Subcutaneous abdominal adipose tissue (tissue), 5 donors: ENCODE measurements around the gene FKBP1A.

Source experiments
- H3K27ac ChIP-seq: one replicate; pipeline ENCODE4 v1.7.0; 2013; ENCODE audit warnings: low read depth, mild to moderate bottlenecking, inconsistent platforms, low read length, moderate library complexity
- H3K27me3 ChIP-seq, 5 donors: one replicate each; pipeline ENCODE4 v1.7.0; 2013; ENCODE audit warnings: low read length in 5 of 5, inconsistent platforms in 1 of 5; ENCODE audit not compliant: control insufficient read depth in 5 of 5, insufficient read depth in 4 of 5
- H3K36me3 ChIP-seq, 5 donors: one replicate each; pipeline ENCODE4 v1.7.0; 2013; ENCODE audit warnings: low read length in 5 of 5; ENCODE audit not compliant: control insufficient read depth in 5 of 5, insufficient read depth in 5 of 5
- H3K4me1 ChIP-seq, 5 donors: one replicate each; pipeline ENCODE4 v1.7.0; 2013; ENCODE audit warnings: low read length in 5 of 5, mild to moderate bottlenecking in 3 of 5, moderate library complexity in 1 of 5; ENCODE audit not compliant: control insufficient read depth in 5 of 5, insufficient read depth in 5 of 5
- H3K4me3 ChIP-seq, 5 donors: one replicate each; pipeline ENCODE4 v1.7.0; 2013; ENCODE audit warnings: low read length in 5 of 5, low read depth in 1 of 5
- H3K9ac ChIP-seq, 5 donors: one replicate each; pipeline ENCODE4 v1.7.0; 2013; ENCODE audit warnings: low read length in 5 of 5, mild to moderate bottlenecking in 4 of 5, moderate library complexity in 3 of 5
- H3K9me3 ChIP-seq, 5 donors: one replicate each; pipeline ENCODE4 v1.7.0; 2013; ENCODE audit warnings: low read length in 5 of 5; ENCODE audit not compliant: control insufficient read depth in 5 of 5
- donor health status: healthy.
- donor health status: healthy.
- donor health status: healthy.
- donor health status: healthy.
- donor health status: healthy.

FKBP1A gene

DNA sequence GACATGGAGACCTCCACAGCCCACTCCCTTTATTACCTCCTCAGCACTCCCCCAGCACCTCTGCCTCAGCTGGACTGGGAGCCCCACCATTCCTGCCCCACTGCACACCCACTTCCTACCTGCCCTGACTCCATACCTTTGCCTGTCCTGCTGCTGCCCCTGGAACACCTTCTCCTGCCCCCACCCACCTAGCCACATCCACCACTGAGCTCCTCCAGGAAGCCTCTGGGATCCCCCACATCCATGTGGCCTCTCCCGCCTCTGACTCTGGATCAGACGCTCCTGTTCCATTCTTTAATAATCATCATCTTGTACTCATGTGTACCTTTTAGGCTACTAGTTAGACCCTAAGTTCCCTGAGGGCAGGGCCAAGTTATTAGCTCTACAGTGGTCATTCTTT, 61.8 kb downstream of the FKBP1A start:
- peak overlapping the region; percentile 100 for H3K27ac ChIP-seq
- H3K9me3 ChIP-seq, result no peaks in the 10 kb centered on the region
- H3K36me3 ChIP-seq, result peaks cover 0 to 8% (median 3%) of the 10 kb centered on the region in 5 donors
- no peak overlapping the region for H3K4me3 ChIP-seq
- H3K4me1 ChIP-seq, result peaks cover 25 to 87% (median 51%) of the 10 kb centered on the region in 5 donors
- no peaks in the 10 kb centered on the region for H3K27me3 ChIP-seq
- peak overlapping the region in 2 of 5 donors; percentile 22 to 84 for H3K9ac ChIP-seq

DNA sequence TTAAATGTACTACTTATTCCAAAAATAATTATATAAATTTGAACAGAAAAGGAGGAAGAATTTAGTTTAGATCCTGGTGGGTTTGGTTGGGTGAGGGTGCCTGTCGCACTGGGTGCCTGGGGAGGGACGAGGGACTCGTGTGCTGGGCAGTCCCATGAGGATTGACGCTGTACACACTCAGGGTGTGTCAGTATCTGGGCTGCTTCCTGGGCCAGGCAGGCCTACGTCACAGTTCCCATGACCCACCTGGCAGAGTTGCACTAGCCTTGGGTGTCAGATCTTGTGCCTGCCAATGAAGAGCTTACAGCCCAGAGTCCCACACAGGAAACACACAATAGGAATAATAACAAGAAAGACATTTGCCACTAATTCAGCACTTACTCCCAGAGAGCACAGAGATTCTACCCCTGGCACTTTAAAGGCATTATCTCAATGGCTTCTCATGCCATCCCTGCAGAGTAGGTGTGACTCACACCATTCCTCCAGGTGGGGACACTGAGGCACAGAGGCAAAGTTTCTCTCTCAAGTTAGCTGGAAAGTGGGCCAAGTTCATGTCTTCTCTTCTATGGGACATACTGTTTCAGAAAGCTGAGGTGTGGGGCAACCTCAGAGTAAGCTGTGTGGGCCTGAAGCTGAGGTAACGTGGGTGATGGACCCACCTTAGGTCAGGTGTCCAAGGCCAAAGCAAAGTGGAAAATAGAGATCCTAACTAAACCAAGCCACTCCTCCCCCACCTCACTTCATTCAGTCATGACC, 62.6 kb downstream of the FKBP1A start:
- peak overlapping the region in 1 of 5 donors; percentile 36 for H3K4me3 ChIP-seq
- H3K27ac ChIP-seq, result peak overlapping the region; percentile 100
- peak overlapping the region; percentile 32 to 84 (median 45) for H3K9ac ChIP-seq
- peaks cover 0 to 3% (median 0%) of the 10 kb centered on the region in 5 donors for H3K27me3 ChIP-seq
- no peaks in the 10 kb centered on the region for H3K9me3 ChIP-seq
- H3K36me3 ChIP-seq, result peaks cover 0 to 8% (median 3%) of the 10 kb centered on the region in 5 donors
- H3K4me1 ChIP-seq, result peaks cover 31 to 85% (median 53%) of the 10 kb centered on the region in 5 donors

DNA sequence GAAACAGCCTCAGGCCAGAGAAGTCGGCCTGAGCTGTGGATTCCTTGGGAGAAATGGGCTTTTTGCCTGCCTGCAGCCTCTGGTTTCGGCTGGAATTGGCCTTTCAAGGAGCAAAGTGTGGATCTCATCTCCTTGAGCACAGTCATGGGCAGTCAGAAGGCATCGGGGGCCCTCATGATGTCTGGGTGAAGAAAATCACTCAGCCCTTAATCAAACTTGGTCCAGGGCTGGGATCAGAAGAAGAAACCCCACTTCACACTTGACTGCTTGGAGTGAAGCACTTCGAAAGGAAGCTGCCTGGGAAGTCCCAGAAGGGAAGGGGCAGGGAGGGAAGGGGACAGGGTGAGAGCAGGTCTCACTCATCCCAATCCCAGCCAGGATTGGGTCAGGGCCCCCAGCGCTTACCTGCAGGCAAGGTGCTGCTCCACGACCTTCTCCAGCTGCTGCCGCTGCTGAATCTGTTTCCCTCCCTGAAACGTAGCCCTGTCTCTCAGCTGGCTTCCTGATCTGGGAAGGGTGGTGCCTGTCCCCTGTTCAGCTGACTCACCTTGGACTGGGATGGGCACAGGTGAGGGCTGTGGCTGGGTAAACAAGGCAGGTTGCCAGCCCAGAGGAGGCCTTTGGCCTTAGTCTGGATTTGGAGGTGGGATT, 64.0 kb downstream of the FKBP1A start, which contains the start of gene SDCBP2:
Gene SDCBP2 (minus strand): TSS at position 460 of the 651 bp plus-strand sequence. CDS start 8,723 bp downstream, outside the sequence.
- Histone ChIP-seq H3K27me3 (peaks cover 0 to 3% (median 0%) of the 10 kb centered on the region in 5 donors), H3K27ac (peak within 1 kb of the TSS; percentile 100), H3K9me3 (no peaks in the 10 kb centered on the region), H3K4me1 (peaks cover 34 to 87% (median 64%) of the 10 kb centered on the region in 5 donors), H3K36me3 (peaks cover 0 to 7% (median 3%) of the 10 kb centered on the region in 5 donors), H3K4me3 (peak within 1 kb of the TSS in 1 of 5 donors; percentile 6), H3K9ac (peak within 1 kb of the TSS; percentile 60 to 99 (median 68))

DNA sequence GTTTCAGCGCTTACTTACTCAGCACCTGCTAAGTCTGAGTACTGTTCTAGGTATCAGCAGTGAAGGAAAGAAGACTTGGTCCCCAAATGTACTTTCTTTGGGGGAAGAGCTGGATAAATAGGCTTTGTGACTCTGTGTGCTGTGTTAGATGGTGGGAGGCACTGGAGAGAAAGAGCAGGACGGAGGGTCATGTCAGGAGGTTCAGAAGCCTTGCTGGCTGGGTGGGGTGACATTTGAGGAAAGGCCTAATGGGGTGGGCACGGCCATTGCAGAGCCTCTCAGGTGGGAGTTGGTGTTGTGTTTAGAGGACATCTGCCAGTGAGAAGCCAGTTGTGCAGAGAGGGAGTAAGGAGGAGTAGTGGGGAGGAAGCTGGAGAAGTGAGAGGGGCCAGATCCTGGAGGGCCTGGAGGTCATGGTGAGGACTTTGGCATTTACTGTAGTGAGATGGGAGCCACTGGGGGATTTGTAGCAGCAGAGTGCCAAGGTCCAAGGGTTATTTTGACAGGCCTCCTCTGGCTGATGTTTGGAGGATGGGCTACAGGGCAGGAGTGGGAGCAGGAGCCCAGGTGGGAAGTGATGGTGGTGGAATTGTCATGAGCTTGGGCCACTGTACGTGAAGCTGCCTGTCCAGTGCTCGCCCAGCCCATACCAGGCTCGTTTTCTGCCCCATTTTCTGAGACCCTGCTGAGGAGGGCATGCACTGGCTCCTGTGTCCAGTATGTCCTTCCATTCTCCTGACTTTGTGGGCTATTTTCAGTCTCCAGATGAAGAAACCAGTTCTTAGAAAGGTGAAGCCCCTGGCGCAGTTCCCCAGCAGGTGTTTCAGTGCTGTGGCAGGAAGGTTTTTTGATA, 64.8 kb downstream of the FKBP1A start:
- Histone ChIP-seq H3K36me3 (peaks cover 0 to 7% (median under 1%) of the 10 kb centered on the region in 5 donors), H3K4me3 (peak overlapping the region in 2 of 5 donors; percentile 2 to 6)

DNA sequence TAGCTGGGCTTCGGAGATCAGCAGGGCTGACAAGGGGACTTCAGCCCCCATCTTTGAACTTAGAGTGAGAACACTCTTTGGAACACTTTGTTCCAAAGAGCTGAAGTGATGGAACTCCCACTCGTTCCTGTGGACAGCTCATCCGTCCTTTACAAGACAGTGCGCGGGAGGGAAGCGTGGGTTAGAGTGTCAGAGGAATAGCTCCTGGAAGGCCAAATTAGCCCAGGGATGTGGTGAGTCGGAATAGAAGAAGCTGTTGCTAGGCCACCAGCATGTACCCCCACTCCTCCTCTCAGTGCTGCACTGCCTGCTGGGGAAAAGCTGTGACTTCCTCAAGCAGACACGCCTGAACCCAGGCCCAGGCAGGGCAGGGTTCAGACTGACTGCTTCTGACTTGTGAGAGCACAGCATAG, 65.6 kb downstream of the FKBP1A start:
- Histone ChIP-seq H3K9me3 (no peaks in the 10 kb centered on the region), H3K27ac (peak overlapping the region; percentile 100), H3K27me3 (peaks cover 0 to 3% (median 0%) of the 10 kb centered on the region in 5 donors), H3K9ac (peak overlapping the region; percentile 46 to 99 (median 91)), H3K4me1 (peaks cover 40 to 87% (median 75%) of the 10 kb centered on the region in 5 donors), H3K4me3 (peak overlapping the region in 1 of 5 donors; percentile 2), H3K36me3 (no peaks in the 10 kb centered on the region)

More for the DNA sequence above, 64.8 kb downstream of the FKBP1A start:
- Histone ChIP-seq H3K9me3 (no peaks in the 10 kb centered on the region), H3K4me1 (peaks cover 39 to 89% (median 69%) of the 10 kb centered on the region in 5 donors), H3K9ac (peak overlapping the region; percentile 57 to 99 (median 68)), H3K27me3 (peaks cover 0 to 3% (median 0%) of the 10 kb centered on the region in 5 donors), H3K27ac (peak overlapping the region; percentile 100)

DNA sequence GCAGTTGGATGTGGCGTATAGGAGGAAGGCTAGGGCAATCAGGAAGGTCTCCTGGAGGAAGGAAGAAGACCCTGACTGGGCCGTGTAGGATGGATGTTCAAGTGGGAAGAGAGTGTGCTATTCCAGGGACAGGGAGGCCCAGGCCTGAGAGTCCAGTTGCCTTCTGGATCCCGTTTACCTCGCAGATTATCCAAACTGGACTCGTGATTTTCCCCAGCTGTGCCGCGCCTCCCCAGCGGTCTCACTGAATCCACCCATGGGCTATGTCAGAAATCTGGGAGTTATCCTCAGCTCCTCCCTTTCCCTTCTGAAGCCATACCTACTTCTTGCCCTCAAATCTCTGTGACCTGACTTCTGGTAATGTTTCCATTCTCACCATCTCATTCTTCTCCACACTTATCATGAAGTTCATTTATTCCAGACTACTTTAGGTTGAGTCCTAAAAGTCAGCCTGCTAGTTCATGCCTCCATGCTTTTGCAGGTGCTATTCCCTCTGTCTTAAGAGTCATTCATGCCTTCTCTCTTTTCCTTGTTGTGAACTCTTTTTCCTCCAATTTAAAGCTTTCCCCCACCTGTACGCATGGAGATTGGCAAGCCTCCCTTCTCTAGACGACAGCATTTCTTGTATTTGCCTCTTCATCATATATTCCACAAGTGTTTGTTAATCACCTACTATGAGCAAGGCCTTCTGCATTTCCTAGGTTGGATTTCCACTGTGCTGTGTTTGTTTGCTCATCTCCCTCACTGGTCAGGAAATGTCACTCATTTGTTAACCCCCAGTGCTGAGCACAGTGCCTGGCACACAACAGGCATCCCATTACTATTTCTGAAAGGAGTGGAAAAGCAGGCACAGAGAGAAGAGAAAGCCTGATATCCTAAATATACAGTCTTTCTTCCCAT, 66.6 kb downstream of the FKBP1A start:
- Histone ChIP-seq H3K27me3 (peaks cover 0 to 3% (median 0%) of the 10 kb centered on the region in 5 donors), H3K36me3 (no peaks in the 10 kb centered on the region), H3K4me1 (peaks cover 41 to 90% (median 84%) of the 10 kb centered on the region in 5 donors), H3K9ac (peak overlapping the region; percentile 67 to 99 (median 97)), H3K4me3 (peak overlapping the region; percentile 54 to 88 (median 79)), H3K27ac (peak overlapping the region; percentile 100), H3K9me3 (no peaks in the 10 kb centered on the region)

DNA sequence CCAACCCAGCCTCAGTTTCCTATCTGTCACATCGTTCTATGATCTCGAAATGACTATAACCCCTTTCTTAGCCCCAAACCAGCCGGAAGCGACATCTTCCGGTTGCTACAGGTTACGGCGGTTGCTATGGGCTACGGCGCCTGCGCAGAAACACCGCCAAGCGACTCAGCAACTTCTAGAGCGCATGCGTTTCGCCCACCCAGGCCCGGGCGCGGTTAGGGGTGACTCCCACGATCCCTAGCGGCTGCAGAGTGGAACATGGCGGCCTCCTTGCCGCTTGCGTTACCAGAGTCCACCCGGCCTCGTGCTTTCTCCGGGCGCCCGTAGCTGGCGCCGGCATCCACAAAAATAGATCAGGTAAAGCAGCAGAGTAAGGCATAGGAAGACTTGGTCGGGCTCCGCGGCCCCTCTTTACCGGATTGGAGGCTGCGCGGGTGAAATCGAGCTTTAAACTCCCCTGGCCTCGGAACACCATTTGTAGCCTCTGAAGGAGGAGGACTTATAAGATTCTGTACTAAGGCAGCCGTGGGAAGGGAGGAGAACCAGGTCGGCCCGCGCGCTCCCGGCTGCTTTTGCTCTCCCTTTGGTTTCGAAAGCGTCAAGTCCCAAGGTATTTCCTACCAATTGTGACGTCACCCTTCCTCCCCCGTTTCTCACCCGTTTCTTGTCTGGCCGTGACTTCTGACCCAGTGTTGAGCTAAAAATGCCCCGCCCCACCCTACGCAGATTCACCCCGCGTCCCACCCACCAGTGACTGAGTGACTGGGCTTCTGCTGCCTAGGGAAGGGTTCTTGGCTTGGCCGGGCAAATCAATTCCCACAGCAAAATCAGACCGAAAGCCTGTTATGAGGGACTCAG, 67.5 kb downstream of the FKBP1A start:
- Histone ChIP-seq H3K9me3 (no peaks in the 10 kb centered on the region), H3K9ac (peak overlapping the region; percentile 97 to 100 (median 99)), H3K4me1 (peaks cover 37 to 88% (median 79%) of the 10 kb centered on the region in 5 donors), H3K36me3 (no peaks in the 10 kb centered on the region), H3K4me3 (peak overlapping the region; percentile 69 to 88 (median 79)), H3K27me3 (peaks cover 0 to 3% (median 0%) of the 10 kb centered on the region in 5 donors), H3K27ac (peak overlapping the region; percentile 100)

DNA sequence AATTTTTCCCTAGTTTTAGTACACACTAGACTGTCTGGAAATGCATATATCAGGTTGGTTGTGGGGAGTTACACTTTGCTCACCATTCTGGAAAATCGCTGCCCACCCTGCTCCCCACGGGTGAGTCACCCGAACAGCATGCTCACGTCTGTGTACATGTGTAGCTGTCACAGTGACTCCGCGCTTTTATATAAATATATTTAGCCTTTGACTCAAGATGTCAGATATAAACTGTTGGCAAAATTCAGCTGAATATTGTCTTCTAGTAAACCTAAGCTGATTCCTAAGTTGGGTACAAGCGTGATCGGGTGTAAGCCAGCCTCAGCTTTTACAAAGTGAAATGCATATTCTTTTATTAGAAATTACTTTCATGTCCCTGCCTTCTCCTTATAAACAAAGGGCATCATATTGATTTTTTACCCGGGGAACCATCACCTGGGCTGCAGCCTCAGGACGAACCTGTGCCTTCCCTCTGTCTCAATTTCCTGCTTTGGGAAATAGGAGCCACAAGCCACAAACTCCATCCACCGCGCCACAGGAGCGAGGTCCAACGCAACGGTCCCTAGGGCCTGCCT, 68.2 kb downstream of the FKBP1A start:
- Histone ChIP-seq H3K27me3 (peaks cover 0 to 3% (median 0%) of the 10 kb centered on the region in 5 donors), H3K36me3 (no peaks in the 10 kb centered on the region), H3K9me3 (no peaks in the 10 kb centered on the region), H3K27ac (peak overlapping the region; percentile 100), H3K9ac (peak overlapping the region; percentile 48 to 100 (median 99)), H3K4me1 (peaks cover 33 to 81% (median 72%) of the 10 kb centered on the region in 5 donors), H3K4me3 (peak overlapping the region; percentile 41 to 88 (median 76))
